ENCODE measurements around the gene PER1.
A peak's percentile ranks its signal among the peaks of the same experiment; 100 is the strongest.
"Not testable (repeated sequence)": the region's sequence is repeated elsewhere in the genome, so short reads cannot be mapped to it uniquely, and the experiment has no call there.

The PER1 gene

DNA sequence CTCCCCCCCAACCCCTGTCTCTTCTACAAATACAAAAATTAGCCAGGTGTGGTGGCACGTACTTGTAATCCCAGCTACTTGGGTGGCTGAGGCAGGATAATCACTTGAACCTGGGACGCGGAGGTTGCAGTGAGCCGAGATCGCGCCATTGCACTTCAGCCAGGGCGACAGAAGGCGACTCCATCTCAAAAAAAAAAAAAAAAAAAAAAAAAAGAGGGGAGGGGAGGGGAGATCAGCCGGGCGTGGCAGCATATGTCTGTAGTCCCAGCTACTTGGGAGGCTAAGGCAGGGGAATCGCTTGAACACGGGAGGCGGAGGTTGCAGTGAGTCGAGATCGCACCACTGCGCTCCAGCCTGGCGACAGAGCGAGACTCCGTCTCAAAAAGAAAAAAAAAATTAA is 18.0 kb upstream of the PER1 start:
- not testable (repeated sequence) for DNase-seq

GRCh38 chr17:8167526-8167925 is 15.3 kb upstream of the PER1 start:
- no peak for DNase-seq

GRCh38 chr17:8166731-8167130 is 14.5 kb upstream of the PER1 start:
- no peak for DNase-seq

DNA sequence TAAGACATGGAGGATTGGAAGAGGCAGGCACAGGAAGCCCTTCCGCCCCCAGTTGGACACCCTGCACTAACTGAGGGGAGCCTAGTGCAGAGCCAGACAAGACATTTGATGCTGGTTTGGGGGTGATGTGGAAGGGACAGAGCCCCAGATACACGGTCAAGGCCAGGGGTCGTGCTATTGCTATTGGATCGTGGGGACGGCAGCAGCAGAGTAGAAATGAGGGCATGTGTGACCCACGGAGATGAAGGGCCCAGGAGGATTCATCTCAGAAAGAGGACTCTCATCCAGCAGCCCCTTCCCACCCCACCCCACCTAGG is 12.6 kb upstream of the PER1 start:
- DNase-seq: no peak

GRCh38 chr17:8163978-8164814 is 12.0 kb upstream of the PER1 start:
- peak; percentile 10 for DNase-seq

DNA sequence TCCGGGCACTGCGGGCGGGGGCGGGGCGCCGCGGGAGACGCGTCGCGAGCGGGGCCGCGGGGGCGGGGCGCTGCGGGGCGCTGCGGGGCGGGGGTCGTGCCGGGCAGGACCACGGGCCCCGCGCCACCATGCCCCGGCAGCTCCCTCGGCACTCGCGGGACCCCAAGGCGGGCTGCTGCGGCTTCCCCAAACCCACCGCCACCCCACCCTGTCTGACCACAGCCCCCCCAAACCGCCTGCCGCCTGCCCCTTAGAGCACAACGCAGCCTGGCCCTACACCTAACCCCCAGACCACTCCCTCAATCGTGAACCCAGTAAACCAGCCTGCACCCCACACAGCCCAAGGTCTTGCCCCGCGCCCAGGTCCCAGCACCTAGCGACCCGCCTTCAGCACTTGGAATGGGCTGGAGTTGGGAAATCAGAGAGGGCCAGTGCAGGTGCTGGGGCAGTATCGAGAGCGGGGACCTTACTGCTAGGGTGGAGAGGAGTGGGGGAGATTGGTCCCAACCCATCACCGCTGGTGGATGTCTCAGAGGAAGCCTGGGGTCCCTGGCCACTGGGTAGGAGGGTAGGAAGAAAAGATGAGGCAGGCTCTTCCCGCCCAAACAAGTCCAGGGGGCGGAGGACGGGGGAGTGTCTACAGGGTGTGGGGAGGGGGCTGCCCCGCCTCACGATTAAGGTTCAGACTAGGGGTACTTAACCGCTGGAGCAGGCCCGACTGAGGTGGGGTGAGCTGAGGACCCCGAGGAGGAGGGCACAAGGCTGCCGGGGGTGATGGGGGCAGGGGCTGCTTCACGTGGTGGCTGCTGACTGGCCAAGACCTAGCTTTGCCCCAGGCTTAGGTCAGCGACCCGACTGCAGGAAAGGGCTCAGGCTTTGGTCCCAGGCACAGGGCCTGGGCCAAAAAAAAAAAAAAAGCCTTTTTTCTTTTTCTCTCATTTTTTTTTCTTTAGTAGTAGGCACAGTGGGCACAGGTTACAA is 11.1 kb upstream of the PER1 start:
- DNase-seq: no peak

DNA sequence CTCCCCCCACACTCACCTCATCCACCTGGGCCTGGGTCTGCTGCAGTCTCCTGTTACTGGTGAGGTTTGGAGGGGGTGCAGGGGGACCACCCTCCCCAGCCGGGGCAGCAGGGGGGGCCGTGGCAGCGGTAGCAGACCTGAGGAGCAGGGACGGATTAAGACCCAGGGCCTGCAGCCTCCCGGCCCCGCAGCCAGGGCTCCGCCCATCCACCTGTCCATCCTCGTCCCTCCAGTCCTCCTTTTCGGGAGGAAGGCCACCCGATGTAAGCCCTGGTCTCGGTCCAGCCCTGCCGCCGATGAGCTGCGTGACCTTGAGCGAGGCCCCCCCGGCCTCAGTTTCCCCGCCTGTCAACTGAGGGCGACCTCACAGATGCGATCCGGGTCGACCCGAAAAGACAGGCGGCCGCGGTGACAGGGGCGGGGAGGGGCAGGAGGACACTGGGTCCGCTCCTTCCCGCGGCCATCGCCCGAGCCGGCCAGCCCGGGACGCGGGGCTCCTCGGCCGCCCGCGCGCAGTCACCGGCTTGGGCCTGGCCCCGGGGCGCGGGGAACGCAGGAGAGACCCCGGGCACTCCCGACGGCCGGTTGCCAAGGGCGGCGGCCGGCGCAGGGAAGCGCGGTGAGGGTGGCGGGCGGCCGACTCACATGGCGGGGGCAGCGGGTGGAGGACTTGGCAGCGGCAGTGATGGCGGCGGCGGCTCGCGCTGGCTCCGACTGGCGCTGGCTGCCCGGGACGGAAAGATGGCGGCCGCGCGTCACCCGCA is 10.2 kb upstream of the PER1 start, which contains the start of gene VAMP2:
TSS of gene VAMP2 (minus strand) at position 716 of the 764 bp plus-strand sequence. CDS start at position 647, 69 bp downstream.
- DNase-seq: no peak

- no peak for DNase-seq
Measured at GRCh38 chr17:8161289-8162232, 9.4 kb upstream of the PER1 start.

DNA sequence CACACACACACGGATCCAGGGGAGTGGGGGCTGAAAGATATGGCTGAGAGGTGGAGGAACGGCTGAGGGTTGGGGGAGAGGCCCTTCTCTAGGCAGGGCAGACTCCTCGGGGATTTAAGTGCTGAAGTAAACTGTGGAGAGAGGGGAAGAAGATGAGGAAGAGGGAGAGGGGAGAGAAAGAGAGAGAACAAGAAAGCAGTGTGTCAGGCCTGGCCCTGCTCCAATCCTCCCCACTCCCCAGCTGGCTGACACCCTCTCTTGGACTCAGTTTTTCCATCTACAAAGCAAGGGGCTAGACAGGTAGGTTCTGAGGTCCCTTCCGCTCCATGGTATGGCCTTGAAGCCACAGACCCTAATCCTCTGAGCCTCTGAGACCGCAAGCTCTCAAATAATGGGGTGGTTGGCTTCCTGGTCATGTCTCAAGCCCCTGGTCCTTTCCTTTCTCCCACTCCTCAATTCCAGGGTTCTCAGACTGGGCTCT is 8.6 kb upstream of the PER1 start:
- no peak for DNase-seq

GRCh38 chr17:8160224-8160577 is 8.0 kb upstream of the PER1 start:
- no peak for DNase-seq

GRCh38 chr17:8159459-8160223 is 7.4 kb upstream of the PER1 start:
- no peak for DNase-seq

- no peak for DNase-seq
Measured at GRCh38 chr17:8159032-8159400, 6.8 kb upstream of the PER1 start.

DNA sequence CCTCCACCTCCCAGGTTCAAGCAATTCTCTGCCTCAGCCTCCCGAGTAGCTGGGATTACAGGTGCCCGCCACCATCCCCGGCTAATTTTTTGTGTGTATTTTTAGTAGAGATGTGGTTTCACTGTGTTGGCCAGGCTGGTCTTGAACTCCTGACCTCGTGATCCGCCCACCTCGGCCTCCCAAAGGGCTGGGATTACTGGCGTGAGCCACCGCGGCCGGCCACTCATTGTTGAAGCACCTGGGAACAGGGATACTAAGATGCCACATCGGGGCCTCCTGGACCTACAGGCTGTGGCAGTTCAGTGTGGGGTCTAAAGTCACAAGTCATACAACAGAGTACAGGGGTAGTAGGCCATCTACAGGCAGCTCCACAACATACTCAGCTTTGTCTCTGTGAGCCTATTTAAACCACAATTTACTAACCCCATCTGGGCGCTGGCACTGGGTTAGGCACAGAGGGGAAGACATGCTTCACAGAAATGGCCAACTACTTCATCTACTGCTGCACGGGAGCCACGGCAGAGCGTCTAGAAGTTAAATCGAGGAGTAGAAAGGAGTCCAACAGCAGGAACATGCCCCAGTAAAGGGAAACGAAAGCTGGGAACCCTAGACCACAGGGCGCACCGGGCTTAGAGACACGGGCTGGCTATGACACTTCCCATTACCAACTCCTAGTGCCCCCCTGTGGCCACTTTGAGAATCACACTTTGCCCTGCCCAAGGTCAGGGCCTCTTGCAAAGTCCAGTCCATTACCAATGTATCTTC is 6.2 kb upstream of the PER1 start:
- DNase-seq: peak; percentile 9

GRCh38 chr17:8156246-8156992 is 4.2 kb upstream of the PER1 start:
- DNase-seq: peak; percentile 76

DNA sequence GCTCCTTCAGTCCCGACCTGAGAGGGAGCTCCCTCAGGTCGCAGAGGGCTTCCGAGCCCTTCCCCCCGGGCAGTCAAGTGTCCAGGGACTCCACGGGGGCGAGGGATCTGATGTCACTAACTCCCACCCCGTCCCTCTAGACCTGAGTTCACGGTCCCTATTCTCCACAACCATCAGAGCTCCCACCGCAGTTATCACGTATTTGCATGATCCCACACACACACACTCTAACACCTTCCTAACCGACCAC is 3.7 kb upstream of the PER1 start:
- DNase-seq: no peak

- no peak for DNase-seq
Measured at GRCh38 chr17:8155231-8155995, 3.2 kb upstream of the PER1 start.

DNA sequence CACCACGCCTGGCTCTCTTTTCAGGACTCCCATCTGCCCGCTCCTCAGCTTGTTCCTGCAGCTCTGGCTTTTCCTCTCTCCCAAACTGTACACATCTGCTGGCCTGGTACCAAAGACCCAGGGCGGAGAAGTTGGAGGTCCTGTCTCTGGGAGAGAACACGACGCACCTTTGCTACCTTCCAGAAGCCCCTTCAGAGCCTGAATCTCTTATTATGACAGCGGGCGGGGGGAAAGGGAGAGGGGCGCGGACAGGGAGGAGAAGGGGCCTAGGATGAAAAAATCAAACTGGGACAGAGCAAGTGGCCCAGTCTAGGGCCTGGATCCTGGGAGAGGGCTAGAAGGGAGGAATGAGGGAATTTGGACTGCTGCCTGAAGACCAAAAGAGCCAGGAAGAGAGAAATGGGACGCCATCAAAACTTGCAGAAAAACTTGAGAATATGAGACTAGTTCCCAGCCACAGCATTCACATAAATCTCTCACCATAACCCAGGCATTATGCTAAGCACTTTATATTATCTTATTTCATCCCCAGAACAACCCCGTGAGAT is 2.5 kb upstream of the PER1 start:
- DNase-seq: no peak

DNA sequence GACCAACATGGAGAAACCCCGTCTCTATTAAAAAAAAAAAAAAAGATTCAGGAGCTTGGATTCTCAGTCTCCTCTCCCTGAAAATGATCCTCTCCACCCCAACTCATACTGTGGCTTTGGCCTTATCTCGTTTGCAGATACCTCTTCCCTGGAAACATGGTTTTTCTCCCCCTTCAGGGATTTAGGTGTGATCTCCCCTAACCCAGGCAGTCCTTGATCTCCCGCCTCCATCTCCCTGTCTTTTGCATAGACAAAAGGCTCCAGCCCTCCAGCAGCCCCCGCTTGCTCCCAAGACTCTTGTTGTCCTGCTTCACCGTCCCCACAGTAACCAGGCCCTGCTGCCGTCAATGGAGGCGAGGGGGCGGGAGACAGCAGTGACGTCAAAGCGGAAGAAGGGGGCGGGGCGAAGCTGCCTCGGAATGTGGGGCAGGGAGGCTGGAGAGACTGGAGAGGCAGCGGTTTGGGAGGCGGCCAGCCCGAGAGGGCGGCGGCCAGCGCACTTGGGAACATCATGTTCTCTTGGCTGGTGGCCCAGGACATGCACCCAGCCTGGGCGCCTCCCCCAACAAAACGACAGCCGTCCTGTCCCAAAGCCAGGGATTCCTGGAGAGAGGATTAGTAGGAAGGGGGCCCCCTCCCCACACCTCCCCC is 1.9 kb upstream of the PER1 start:
- DNase-seq: no peak

Measured in KG1 (cell line).